GM19438 (cell line): ENCODE measurements around the gene CMTR1.

Source experiments
- ATAC-seq: cut with Tn5 transposase; IDR thresholded peaks from one replicate; pipeline ENCODE4 v1.9.1; 2021; ENCODE audit warnings: low read depth; ENCODE audit not compliant: unreplicated experiment

The CMTR1 gene

GRCh38 chr6:37525460-37526357 lies 92.7 kb downstream of the CMTR1 start:
- no peak for ATAC-seq

- ATAC-seq = no peak
Measured at GRCh38 chr6:37528541-37528940, 95.5 kb downstream of the CMTR1 start.

- ATAC-seq = no peak
Measured at GRCh38 chr6:37530297-37530696, 97.3 kb downstream of the CMTR1 start.

- ATAC-seq = no peak
Measured at GRCh38 chr6:37531026-37531425, 98.0 kb downstream of the CMTR1 start.
